HG02678 (cell line): ENCODE measurements around the gene GNAI3.

Experiments used
- ATAC-seq: cut with Tn5 transposase; IDR thresholded peaks from one replicate; pipeline ENCODE4 v1.9.1; 2021; ENCODE audit warnings: mild to moderate bottlenecking, moderate library complexity; ENCODE audit not compliant: unreplicated experiment

Gene GNAI3

DNA sequence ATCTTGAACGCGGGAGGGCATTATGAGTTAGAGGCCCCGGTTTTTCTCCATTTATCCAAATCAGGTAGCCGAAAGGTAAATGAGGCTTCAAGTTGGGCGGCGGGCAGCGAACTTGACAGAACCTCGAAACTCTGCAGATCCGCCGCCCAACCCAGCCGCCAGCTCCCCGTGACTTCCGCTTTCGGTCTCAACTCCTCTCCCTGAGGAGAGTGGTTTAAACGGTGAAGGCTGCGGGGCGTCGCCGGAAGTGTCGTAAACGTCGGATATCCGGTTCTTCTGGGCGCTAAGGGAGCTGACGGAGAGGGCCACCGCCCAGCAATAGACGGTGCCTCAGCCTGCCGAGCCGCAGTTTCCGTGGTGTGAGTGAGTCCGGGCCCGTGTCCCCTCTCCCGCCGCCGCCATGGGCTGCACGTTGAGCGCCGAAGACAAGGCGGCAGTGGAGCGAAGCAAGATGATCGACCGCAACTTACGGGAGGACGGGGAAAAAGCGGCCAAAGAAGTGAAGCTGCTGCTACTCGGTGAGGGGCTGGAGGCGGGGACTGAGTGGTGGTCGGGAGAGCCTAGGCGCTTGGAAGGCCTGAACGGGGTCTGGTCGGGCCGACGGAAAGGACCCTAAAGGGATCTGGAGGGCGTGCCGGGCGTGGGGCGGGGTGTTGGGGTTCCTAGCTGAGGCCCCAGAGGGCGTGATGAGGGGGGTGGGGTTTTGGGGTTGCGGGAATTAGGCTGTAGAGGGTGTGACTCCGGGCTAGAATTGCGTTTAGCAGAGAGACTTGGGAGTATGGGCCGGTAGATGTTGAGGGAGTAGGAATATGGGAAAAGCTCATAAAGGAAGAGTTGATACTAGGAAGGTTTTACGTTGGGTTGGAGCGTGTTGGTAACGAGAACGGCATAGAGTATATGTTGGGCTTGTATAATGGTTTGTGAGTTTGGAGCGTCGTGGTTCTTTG lies at the start of gene GNAI3:
TSS of gene GNAI3 (plus strand) at position 295 of the 947 bp plus-strand sequence. CDS start at position 401, 106 bp downstream.
- ATAC-seq: peak; percentile 92

DNA sequence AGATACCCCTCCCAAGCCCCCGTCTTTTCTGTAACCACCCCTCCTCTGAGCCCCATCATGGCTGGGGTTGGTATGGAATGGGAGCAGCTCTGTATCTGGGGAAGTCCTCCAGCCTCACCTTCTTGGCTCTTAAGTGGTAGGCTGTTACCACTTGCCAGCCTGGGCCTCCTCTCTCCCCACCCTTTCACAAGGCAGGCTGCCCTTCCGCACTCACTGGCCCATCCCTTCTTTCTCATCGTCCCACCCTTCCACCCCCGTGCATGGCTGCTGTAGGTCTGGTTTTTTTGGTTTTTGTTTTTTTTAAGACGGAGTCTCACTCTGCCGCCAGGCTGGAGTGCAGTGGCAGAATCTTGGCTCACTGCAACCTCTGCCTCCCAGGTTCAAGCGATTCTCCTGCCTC lies 49.3 kb upstream of the GNAI3 start:
- no peak for ATAC-seq

DNA sequence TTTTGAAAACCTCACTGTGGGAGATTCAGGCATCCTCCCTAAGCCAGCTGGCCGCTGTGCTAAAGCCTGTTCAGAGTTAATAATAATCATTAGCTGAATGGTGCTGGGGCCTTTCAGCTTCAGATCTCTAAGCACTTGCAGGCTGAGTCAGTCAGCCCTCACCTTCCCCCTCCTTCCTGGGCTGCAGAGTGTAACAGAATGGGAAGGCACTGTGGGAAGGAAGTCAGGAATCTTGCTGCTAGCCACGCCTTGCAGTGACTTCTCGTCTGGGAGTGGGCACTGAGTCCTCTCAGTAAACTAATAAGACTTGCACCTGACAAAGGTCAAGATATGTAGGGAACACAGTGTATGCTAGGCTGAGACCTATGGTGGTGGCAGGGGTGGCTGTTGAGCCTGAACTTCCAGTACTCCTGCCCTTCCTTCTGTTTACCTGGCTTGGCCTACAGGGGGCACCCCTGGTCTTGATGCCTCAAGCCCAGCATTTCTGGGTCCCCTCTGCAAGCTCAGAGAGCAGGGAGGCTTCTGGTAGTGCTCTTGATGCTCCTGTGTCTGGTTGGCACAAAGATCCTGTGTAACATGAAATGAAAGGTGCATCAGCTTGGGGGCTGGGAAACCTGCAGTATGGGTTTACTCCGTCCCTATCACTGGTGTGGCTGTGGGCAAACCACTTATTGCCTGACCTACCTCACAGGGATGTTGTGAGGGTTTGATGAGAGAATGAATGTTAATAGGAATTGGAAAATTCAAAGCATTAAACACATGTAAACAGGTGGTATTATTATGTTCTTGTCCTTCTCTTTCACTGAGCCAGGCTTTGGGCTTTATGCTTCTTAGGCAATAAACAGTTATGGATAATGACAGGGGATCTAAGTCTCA lies 48.5 kb upstream of the GNAI3 start:
- ATAC-seq: no peak

DNA sequence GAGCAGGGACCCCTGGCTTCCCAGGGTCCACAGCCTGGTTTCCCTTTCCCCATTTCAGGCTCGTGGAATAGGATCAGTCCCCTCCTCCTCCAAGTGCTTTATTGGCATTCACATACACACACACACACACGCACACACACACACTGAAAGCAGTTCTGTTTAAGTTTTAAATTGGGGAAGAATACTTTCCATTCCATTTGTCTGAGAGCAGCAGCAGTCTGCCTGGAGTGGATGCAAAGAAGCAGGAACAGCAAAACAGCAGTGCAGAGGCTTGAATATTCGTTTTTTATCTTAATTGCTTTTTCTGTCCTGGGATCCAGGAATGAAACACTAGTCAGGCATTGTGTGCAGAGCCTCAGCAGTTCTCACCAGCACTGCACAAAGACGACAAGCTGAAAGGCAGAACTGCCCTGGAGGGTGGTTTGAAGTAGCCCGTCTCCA lies 47.5 kb upstream of the GNAI3 start:
- ATAC-seq: no peak

DNA sequence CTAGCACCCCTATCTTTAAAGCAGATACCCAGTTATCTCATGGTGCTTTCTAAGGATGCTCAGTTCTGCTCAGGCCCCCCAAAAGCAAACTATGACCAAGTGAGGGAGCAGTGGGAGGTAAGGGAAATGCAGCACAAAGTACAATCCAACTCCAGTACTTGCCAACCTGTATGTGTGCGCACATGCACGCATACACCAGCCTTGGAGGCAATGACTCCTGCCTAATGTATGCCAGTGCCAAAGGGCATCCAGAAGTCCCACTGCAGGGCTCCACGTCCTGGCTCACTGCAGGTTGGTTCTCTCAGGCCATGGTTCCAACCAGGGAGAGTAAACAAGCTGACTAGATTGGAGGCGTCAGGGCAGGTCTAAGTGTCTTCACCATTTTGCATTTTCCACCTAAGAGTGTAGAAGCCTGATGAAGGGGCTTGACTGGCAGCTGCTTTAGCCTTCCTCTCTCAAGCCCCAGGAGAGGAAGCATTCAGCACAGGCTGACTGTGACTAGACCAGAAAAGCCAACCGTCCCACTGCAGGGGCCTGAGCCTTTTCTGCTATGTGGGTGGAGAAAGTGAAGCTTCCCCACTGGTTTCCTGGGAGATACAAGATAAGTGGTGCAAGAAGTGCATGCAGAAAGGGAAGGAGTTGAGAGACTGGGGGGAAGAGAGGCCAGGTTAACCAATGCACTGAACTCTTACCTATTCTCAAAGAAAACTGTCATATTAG lies 46.6 kb upstream of the GNAI3 start:
- no peak for ATAC-seq

DNA sequence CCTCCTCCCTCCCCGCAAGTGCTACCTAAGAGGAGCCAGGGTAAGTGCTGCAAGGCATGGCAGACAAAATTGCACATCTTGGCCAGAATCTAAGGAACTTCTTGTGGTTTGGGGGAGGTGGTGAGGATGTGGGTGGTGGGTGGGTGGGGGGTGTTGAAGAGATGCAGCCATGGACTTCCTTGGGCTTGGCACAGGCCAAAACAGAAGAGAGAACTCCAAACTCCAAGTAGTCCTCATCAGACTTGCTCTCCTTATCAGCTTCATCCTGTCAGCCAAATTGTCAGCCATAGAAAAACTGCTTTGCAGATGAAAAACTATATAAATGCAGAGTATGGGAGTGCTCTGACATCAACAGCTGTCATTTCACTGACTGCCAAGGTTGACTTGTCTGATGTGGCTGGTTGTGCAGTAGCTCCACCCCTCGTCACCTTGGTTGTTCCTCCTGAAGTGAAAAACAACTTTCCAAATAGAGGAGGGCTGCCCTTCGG lies 46.0 kb upstream of the GNAI3 start:
- ATAC-seq: no peak

DNA sequence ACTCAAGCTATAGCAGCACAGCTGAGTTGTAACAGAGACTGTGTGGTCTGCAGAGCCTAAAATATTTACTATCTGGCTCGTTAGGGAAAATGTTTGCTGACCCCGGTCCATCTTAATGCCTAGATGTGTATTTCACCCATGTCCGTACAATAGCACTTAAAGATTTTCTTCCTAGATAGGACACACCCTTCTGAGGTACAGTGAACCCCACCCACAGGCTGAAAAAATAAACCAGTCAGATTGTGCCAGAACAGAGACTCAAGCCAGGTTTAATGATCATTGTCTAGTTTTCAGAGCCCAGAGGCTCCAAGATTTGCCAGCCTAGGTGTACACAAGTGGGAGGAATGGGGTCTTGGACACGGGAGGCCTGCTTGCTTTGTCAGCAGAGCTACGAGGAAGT lies 44.5 kb upstream of the GNAI3 start:
- ATAC-seq: no peak

DNA sequence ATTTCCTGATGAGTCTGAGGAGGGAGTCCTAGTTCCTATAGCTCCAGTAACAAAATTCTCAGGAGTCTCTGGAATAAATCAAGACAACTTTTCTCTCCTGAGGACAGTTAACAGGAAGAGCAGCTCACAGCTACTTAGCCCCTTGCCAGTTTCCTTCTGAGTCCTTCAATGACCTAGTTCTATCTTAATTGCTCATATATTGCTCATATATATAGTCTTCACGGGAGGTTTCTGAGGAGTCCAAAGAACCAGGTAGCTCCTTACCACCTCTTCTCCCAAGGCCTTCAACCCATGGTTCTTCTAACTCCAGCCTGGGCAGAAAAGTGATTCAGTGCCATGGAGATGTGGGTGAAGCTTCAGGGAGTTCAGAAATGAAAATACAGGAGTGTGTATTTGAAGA lies 43.4 kb upstream of the GNAI3 start:
- no peak for ATAC-seq

DNA sequence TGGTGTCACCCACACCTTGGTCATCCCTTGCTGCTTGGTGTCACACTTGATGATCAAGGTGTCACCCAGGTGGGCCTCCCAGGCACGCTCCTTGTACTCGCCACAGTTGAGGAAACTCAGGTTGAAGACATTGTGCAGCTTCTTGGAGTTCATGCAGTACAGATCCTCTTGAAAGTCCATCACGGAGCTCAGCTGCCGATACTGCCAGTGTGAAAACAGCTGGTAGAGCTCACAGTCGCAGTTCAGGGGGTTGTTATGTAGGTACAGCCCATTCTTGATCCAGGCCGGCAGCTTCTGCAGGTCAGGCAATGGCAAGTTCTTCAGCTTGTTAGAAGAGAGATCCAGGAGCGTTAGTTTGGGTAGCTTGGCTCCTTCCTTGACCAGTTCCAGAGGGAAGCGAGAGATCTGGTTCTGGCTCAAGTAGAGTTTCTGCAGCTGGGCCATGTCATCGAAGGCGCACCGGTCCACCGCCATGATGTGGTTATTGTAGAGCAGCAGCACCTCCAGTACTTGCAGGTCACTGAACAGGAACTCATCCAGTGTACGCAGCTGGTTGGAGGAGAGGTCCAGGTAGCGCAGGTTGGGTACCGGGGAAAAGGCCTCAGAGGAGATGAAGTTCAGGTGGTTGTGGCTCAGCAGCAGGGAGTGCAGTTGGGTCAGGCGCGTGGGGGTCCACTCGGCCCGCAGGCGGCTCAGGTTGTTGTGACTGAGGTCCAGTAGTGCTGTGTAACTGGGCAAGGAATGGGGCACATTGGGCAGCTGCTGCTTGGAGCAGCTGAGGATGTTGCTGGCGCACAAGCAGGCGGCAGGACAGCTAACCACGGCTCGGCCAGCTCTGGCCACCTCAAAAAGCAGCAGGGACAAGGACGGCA lies 40.2 kb upstream of the GNAI3 start:
- ATAC-seq: no peak

DNA sequence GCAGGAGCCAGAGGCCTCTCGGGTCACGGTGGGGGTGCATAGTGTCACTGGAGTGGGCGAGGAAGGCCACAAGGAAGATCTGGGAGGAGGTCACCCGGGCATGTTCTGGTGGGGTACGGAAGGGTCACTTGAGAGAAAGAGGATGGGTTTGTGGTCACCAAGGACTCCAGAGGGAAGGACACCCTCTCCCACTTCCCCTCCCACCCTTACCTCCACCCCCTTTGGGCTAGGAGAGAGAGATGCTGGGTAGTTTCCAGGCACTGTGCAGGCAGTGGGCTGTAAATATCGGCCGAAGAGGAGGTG lies 39.6 kb upstream of the GNAI3 start:
- ATAC-seq: no peak

DNA sequence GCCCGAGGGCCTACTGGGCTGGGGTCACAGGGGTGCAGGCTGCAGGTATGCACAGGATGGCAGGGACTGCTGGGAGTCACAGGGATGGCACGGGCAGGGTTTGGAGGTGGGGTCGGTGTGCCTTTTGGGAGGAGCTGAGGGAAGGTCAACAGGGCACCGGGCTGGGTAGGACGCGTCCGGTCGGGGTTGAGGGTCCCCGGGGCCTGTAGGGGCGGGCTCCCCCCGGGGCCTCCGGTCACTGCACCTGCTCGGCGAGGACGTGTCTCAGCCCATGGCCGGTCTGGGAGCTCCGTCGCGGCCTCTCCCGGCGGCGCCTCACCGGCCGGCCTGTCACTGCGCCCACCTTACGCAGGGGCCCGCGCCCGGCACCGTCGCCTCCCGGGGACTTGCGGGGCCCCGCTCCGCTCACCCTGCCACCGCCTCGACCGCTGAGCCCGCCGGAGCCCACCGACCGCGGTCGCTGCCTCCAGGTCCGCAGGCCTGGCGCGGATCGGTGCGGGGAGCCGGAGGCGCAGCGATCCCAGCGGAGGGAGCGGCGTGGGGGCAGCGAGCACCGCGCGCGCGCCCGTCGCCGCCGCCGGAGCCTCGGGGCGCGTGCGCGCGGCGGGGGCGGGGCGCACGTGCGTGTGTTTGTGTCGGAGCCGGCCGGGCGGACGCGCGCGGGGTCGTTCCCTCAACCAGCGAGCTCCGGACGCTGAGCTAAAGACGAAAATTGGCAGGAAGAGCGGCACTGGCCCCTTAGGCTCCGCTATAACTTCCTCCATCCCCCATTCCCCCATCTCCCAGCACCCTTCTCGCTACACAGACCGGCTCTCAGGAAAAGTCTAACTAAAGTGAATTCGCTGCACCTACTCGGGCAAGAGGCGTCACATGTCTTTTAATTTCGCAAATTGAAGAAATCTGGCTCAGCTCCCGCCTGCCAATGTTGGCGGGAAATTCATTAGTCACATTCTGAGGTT lies 39.0 kb upstream of the GNAI3 start, which contains the start of gene AMIGO1:
TSS of gene AMIGO1 (minus strand) at position 552 of the 959 bp plus-strand sequence. CDS start 815 bp downstream, outside the sequence.
- ATAC-seq: peak; percentile 63

DNA sequence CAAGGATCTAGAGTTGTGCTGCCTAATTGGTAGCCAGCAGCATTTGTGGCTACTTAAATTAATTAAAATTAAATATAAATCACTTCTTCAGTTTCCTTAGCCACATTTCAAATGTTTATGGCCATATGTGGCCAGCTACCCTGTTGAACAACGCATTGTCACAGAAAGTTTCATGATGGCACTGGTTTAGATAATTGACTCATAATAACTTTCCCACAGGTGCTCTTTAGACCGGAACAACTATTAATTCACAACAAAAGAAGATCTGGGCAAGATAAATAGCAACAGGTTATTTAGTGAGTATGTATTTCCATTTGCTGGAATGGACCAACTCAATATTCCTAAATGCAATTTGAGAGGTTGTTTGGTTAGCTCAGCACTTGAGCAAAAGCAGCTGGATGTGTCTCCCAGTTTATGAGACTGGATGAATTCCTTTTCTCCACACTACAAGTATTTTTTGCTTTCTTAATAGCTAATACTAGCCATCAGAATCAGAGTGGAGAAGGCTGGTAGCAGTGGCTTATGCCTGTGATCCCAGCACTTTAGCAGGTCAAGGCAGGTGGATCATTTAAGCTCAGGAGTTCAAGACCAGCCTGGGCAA lies 35.2 kb upstream of the GNAI3 start:
- ATAC-seq: no peak

DNA sequence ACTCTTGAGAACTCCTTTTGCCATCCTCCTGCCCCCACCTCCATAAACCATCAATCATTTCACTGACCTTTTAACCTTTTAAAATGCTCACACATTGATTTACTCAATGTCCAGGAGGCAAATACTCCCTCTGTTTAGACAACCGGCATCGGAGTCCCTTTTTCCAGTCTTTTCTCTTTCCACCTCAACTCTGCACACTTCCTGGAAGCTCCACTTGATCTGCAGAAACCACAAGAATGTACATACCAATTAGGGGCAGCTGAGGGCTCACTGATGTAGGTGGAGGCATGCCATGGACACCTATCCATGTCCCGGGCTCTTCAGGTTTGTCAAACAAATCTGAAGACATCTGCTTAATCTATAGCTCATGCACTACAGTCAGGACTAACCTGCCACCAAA lies 33.6 kb upstream of the GNAI3 start:
- ATAC-seq: no peak

DNA sequence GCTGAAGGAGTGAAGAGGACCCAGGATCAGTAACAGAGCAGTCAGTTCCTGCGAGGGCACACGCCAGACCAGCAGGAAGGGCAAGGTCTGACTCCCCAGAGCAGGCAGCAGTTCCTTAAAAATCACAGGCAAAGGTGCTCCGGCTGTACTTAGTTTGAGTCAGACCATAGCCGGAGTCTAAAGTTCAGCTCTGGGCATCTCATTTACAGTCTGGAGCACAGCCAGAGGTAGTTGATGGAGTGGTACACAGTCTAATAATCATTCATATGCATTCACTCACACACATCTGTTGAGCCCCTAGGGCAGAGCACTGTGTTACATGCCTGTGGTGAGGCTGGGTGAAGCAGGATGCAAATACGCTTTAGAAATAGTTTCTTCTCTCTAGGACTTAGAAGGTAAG lies 31.5 kb upstream of the GNAI3 start:
- ATAC-seq: no peak

DNA sequence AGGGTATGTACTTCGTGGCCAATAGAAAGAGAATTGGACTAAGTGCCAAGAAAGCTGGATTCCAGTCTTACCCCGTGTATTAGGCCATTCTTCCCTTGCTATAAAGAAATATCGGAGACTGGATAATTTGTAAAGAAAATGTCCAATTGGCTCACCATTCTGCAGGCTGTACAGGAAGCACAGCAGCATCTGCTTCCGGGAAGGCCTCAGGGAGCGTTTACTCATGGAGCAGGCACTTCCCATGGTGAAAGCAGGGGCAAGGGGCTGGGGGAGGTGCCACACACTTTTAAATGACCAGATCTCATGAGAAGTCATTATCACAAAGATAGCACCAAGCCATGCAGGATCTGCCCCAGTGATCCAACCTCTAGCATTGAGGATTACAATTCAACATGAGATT lies 31.1 kb upstream of the GNAI3 start:
- ATAC-seq: no peak

DNA sequence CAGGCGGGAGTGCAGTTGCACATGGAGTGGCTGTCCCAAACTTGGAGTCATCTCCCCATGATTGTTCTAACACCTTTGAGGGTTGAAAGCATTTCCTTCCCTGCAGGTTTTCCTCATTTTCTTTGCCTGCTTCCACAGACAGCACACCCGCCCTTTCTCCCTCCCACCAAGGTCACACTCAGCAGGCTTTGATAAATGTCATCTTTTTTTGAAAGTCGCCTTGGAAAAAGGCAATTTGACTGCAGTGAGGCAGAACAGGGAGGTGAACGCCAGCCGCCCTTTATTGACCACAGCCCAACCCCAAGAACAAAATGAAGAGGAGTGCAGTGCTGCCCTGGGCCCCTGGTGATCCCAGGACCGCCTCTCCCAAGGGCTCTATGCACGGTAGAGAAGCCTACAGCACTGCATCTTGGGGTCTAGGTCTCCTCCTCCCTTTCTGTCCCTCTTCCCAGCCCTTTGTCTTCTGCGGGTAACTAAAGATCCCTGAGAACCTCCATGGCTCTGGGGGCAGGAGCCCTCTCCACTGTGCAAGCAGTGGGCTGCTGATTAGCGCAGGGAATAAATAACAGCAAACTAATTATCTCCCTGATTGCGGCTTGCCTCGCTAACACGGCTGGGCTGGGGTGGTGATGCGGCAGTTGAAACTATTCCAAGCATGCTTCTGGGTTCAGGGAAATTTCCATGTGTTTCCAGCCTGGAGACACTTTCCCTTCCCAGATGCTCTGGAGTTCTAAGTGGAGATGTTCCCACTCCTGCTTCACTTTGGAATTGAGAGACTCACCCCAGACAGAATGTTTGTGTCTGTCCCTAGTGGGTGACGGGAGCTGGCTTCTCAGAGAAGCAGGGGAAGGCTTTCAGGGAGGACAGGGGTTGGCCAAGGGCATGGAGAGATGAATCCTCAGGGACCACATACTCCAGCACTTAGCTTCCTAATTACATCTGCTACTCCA lies 27.1 kb upstream of the GNAI3 start:
- ATAC-seq: no peak

DNA sequence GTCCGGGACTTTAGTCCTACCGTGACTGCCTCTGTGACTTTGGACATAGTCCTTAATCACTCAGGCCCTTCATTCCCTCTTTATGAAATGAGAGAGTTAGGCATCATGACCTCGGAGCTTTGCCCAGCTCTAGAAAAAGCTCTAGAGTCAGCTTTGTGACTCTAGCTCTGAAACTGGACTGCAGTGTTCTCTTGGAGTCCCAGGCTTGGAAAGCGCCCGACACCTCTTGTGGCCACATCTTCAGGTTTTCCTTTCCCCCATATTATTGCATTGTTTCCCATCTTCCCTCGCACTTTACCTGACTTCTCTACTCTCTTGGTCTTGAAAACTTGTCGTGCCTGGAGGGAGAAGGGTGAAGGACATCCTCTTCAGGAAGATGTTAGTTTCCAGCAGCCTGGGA lies 26.4 kb upstream of the GNAI3 start:
- ATAC-seq: no peak
